GM21825 (cell line): ENCODE data around the gene DFFA.

Experiments used
- ATAC-seq: cut with Tn5 transposase; IDR thresholded peaks from one replicate; pipeline ENCODE4 v1.9.1; 2021; ENCODE audit warnings: mild to moderate bottlenecking, moderate library complexity; ENCODE audit not compliant: unreplicated experiment

The DFFA gene, protein sequence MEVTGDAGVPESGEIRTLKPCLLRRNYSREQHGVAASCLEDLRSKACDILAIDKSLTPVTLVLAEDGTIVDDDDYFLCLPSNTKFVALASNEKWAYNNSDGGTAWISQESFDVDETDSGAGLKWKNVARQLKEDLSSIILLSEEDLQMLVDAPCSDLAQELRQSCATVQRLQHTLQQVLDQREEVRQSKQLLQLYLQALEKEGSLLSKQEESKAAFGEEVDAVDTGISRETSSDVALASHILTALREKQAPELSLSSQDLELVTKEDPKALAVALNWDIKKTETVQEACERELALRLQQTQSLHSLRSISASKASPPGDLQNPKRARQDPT

DNA sequence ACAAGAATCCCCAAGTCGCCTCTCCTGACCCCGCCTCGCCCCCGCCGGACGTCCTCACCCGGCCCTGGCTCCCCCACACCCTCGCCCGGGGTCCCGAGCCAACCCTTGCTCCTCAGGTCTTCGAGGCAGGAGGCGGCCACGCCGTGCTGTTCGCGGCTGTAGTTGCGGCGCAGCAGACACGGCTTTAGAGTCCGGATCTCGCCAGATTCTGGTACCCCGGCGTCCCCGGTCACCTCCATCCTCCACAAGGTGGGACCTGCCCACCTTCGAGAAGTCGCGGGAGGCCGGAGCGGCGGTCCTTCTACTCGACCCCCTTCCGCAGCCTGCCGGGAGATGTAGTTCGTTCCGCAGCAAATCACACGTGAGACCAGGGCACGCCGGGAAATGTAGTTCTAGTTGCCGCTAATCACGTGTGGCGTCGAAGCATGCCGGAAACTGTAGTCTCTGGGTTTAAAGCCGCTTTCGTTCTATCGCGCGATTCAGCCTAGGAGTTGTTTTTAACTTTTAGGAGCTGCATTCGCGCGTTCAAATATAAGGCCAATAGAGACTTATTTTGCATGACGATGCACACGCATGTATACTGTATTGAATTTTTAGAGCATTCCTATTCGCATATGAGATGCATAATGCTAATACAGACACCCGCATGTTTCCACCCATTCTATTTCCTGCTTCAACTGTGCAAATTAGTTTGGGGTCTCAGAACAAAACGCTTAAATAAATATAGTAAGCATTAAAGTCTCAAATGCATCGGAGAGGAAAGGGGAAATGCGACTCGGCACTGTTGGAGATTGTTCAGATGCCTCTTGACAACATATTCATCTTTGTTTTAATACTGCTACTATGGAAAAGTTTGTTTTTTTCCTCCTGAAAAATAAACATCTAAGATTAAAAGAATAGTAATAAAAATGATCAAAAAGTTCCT lies at the start of gene DFFA:
TSS of gene DFFA (minus strand) at position 310 of the 925 bp plus-strand sequence. CDS start at position 239, 71 bp downstream.
- peak; percentile 83 for ATAC-seq

DNA sequence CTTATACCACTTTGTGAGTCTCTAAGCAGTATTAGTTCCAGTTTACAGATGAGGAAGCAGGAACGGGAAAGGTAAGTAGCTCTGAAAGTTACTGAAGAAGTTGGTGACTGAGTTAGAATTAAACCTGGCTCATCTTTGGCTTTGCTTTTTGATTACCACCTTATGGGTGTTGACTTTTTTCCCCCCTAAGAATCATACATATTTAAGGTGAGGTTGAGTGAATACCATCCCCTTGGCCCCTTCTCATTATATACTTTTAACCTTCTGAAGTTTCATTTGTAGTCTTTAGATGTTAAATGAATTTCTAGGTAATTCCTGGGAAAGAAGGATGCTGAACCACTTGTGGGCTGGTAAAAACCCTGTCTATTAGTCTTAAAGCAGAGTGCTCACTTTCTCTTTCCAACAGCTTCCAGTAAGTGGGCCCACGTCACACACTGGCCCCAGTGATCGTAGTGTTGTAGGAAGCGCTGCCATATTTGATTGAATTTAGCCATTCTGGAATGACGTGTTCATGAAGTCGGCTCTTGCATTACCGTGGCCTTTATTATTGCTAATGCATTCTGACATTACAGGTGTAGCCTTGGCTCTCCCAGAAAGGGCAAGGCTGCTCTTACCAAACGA lies 49.3 kb upstream of the DFFA start:
- no peak for ATAC-seq

DNA sequence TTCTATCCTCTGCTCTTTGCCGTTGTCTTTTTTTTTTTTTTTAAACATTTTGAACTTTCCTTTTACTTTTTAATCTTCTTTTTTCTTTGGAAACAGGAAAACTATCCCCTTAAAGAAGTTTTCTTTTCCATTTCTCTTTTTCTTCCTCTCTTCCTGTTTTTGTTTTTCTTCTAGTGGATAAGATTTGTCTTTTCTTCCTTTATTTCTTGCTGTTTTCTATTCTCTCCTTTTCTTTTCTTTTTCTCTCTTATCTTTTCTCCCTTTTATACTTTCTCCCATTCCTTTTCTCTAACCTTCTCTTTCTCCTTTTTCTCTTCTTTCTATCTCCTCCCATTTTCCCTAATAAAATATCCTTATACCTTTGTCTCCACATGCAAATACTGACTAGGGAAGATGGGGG lies 48.6 kb upstream of the DFFA start:
- ATAC-seq, result no peak

DNA sequence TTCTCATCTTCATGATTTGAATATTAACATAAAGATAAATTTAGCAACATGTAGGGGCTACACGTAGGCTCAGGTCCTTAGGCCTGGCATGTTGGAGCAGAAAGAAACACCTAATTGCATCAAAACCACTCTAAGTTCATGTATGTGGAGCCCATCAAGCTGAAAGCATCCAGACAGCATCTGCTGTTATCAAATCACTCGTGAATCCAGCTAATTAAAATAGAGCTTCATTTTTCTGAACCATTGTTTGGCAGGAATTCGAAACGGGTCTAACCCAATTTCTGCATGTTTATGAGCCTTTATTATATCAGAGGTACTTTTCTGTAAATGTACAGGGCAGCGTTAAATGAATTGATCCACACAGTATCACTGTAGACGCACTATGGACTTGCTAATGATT lies 48.2 kb upstream of the DFFA start:
- no peak for ATAC-seq

DNA sequence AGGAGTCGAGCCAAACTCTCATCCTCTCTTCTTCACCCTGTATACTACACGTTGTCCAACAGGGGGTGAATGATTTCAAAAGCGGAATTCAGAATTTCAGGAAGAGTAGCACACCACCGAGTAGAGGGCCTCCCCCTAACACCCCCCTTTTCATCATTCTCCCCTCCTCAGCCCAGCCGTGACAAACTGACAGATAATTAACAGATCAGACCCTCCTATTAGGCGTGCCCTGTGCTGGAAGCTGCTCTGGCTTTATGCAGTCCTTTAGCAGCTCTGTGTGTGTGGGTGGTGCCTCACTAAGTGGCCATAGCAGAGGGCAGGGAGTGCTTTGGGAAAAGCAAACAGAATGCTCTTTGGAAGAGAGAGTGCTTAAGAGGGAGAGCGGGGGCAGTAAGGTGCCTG lies 46.7 kb upstream of the DFFA start:
- no peak for ATAC-seq

DNA sequence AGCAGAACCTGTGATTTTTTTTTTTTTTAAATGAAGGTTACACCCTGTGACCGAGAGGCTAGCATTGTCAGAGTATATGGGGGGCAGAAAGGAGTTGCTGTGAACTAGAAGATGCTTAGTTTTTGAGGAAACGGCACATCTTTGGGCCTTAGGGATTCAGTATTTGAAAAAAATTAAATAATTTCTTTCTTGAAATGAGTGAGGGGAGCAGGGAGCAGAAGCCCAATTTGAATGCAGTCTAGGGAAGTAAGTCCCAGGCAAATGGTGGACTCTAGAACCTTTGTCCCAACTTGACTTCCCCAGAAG lies 45.3 kb upstream of the DFFA start:
- no peak for ATAC-seq

DNA sequence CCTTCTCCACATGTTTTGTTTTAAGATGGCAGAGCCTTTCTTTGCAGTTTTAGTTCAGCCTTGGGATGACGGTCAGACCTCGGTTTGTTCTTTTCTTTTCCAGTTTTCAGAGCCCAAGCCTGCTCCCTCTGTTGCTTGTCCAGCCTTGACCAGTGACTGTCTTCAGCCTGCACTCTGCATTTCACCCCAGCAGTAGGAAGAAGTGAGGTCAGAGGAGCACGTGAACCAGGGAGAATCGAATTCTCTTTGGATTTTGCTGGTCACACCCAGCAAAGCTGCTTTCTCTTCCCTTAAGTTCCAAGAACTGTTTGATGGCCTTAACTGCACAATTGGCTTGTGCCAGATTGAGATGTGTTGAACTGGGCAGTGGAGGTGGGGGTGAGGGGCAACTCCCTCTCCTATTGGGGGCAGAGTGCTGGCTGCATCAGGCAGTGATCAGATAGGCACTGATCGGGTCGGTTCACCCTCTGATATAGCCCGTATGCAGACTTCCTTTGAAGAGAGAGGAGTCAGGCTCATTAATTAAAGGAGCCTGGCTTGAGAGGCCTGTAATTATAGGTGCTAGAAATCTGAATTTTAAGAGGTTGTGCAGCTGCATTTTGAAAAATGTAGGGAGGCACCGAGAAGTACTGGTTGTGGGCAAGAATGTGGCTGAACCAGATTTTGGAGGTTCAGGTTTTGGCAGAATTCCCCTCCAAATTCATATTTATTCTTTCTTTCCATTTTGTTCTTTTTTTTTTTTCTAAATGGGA lies 44.8 kb upstream of the DFFA start:
- ATAC-seq, result no peak

DNA sequence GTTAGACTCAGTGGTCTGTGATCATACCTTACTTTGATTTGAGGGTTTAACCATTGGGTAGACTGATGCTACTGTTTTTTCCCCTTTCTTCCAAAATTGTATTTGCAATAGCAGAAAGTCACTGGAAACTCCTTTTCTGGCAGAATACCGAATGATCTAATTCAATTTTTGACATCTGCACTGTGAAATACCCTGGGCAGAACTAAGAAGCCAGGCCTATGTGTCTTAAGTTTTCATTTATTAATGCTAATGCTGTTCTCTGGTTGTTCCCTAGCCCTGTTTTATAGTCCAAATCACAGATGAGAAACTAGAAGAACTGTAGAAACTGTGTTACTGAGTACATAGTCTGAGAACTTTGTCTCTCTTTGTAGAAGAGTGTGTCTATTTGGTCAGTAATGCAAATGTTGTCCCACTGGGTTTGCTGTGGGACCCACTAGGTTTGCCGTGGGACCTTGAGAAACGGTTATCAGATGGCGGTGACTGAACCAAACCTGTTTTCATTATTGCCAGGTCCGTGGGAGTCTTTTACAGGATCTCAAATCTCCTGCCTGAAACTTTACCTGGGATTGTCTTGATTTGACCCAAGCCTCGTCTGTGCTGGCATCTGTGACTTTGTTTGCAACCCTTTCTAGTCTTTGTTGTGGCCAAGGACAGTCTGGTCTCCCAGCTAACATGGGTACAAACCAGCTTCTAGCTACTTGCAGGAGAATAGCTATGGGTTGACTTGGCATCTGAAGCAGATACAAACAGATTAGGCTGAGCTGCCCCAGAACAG lies 43.8 kb upstream of the DFFA start:
- ATAC-seq, result no peak

DNA sequence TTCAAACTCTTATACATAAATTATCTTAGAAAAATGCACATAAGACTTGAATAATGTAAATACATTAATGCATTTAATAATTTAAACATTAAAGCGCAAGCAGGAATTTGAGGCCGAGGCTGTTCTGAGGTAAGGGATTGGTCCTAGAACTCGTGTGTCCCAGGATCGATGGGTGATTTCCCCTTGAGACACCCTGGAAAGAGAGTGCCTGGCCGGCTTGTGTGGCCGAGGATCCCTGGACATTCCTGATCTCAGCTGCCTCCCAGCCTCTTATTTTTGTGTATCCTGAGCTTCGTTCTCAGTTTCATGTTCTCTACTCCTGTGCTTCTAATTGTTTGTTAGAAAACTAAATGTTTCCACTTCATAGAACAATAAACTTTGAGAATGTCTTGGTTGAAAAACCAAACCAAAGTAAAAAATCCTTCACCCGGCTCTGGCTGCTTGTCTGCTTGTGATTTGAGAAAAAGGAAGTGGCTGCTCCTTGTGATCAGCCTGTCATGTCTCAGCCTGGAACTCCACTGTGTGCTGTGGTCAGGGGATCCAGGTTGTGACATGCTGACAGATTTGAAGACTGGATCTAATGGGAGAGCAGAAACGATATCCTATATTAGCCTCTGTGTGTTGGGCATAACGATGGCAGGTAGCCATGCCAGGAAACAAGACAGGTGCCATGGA lies 43.1 kb upstream of the DFFA start:
- no peak for ATAC-seq

DNA sequence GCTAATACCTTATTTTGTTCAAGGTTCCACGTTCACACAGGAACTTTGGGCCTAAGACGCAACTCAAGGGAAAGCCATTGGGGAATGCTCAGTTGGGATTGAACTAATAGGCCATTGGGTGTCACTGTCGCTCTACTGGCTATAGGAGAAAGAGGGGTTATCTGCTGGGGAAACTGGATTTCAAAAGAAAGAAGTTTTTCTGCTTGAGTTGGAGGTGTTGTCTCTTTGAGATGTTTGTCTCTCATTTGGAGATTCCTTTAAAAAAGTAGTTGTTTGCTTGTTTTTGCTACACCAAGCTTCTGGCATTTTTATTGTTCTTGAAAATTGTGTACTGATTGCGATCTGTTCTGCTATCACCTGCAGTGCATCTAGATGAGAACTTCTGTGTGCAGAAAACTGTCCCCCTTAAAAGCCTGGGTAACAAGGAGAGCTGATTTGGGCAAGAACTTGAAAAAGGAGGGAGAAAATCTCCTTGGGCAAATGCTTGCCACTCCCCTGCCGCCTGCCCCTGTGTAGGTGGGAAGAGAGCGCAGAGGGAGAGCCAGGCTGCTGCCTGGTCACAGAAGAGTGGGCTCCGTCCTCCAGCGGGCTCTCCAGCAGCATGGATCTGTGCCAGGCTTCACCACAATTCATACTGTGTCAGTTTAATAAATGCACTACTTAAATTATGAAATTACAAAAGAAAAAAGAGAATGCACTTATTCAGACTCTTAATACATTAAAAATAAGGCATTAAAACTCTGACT lies 42.3 kb upstream of the DFFA start:
- ATAC-seq, result no peak

DNA sequence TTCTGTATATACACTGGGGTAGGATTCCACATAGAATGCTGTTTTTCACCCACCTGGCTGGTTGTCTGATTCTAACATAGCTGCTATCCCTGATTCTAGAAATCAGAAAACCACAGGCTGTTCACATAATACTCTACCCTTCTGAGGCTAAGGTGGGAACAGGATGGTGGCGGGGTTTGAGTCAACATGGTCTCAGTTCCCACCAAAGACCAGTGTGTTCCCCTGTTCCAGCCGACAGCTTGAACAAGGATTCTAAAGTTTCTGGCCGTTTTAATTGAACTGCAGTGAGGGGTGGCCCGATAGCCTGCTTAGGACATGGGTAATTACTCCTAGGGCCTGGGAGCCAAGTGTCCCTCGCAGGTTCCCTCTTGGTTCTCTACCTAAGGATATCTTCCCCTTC lies 40.9 kb upstream of the DFFA start:
- ATAC-seq, result no peak

DNA sequence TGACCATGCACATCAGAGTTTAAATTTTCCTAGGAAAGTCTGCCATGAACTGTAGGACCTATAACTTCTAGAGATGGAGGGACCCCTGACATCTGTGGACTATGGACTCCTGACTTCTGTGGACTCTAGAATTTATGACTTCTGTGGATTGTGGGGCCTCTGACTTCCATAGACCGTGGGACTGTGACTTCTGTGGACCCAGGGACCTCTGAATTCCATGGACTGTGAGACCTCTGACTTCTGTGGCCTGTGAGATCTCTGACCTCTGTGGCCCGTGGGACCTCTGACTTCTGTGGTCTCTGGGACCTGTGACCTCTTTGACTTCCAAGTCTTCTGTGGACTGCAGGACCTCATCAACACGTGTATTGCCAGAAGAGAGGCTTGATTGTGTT lies 39.2 kb upstream of the DFFA start:
- no peak for ATAC-seq

DNA sequence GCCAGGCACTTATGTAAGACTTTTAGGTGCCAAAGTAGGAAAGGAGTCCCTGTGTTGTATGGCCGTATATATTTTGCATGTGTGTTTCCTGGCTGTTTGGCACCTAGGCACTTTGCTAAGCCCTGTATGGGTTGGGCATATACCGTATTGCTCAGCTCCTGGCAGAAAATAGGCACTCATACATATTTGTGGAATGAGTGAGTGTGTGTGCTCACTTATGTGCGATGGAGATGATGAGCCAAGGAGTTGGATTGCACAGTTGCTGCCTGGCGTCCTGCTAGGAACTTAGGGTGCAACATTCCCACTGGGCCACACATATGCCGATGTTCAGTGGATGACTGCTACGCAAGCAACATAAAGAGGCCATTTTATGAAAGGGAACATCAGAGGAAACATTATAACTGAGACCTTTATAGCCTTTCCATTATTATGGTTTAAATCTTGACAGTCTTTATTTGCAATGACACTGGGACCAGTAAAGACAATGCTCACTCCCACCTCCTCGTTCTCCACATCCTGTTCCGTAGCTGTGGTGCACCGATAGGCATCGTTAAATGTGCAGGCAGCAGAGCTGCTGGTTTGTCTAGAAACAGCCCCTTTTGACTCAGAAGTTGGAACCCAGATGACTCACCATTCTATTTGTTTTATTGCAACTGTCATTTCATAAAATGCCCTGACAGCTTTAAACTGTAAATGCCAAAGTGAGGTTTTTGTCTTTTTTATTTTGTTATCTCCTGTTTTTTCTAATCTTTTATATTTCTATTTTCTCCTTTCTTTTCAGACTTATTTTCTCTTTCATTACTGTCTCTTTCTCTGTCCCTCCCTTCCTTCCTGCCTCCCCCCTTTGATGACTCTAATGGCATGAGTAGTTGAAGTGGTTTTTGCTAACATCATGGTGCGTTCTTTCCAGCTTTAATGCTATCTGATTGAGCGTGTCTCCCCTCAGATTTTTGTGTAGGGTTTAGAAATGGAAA lies 38.5 kb upstream of the DFFA start:
- peak; percentile 85 for ATAC-seq

DNA sequence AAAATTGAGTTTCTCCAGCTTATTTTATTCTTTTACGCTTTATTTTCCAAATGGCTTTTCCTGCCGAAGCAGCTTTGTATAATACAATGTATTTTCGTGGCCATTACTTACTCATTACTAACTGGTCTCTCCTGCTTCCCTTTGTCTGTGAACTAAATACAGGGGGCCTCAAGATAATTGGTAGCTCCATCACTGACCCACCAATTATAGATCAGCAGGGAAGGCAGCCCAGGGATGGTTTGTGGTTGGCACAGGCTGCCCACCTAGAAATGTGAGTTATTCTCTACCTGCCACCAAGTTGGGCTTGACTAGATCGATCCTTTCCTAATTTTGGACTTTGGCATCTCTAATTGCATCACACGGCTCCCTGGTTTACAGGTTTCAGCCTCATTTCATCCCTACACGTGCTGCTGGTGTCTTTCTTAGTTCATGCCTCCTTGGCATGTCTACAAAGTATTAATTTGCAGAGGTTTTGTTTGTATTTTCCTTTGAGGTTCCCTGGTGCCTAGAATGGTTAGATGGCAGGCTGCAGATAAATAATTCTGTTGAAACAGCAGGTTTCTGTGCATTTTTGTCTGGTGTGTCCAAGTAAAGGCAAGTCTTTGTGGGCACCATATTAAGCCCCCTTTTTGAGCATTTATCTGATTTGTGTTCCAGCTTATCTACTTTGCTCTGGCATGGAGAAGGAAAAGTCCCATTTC lies 37.6 kb upstream of the DFFA start:
- no peak for ATAC-seq

DNA sequence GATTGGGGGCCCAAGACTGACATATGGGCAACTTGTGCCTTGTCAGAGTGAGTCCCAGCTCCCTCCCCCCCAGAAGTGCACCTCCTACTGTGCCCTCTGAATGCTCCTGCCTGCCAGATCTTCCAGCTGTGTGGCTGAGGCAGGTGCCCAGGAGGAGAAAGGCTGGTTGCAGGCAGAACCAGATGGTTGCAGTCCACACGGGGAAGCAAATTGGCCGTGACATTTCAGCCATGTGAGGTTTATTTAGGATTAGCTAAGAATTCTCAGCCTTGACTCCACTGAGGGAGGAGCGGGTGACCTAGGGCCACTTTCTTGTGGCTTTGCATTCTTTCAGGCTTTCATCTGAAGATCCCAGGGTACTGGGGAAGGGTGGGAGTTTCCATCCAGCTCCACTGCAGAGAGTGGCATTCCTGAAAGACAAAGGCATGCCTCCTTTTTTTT lies 36.2 kb upstream of the DFFA start:
- ATAC-seq, result no peak

DNA sequence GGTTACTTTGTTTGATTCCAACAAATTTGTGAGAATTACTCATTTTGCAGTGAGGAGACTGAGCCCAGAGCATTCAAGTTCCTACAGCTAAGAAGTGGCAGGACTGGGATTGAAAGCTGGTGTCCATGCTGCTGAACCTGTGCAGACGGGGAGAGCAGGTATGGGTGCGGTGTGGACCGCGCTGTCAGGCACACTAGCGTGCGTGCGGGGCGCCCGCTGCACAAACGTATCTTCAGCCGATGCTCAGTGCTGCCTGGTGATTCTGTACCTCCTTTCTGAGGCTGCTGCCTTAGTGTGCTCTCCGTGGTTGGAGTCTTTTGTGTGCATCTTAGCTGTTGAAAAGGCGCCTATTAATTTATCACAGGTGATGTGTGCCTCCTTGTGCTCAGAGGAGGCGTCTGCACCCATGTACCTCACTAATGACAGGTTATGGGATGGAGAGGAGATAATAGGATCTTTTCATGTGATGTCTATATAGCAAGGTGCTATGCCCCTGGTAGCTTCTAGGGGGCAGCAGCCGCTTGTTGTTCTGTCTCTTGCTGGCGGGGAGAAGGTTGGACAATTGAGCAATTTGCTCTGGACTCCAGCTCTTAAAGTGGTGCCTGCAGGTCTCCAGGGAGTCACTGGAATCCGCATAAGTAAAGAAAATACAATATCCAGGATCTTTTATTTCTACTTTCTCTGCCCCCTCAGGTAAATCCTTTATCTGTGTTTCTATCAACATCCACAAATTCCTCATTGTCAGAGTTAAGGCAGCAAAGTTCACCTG lies 35.0 kb upstream of the DFFA start:
- ATAC-seq, result no peak

DNA sequence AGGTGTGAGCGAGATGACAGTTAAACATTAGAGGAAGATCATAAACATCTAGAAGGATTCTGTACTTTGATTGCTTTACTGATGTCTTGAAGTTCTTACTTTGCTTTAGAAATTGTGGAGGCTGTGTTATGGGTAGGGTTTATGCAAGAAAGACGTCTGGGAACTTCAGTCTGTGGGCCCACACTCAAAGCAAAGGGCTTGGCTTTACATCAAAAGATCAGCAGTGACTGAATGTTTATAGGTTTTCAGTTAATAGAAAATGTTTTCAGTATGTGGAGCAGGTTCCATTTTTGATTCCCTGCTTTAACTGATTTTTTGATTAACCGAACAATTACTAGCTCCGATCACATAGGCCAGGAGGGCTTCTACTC lies 34.3 kb upstream of the DFFA start:
- ATAC-seq, result no peak
